Natural killer cell (primary cell): Measurements from ENCODE around the gene CGB5. TPM values are rescaled to one million over a fixed set of nuclear protein-coding genes. Genes with fewer than 3 reads are reported as not detected.
A peak's percentile ranks its signal among the peaks of the same experiment; 100 is the strongest.
"Not testable (repeated sequence)": the region's sequence is repeated elsewhere in the genome, so short reads cannot be mapped to it uniquely, and the experiment has no call there.

Experiments
- ATAC-seq, 3 donors: fragments of 150-1000 bp in 2 of 3; fragments of 200-7000 bp in 1 of 3; cut with Tn5 transposase; 1 replicate in 1 of 3; 2 replicates in 2 of 3; pipeline ENCODE4 v1.10.0; 2021; ENCODE audit warnings: mild to moderate bottlenecking in 2 of 3, moderate library complexity in 2 of 3
- DNase-seq, 2 donors: peaks; one replicate each; pipeline versions ENCODE4 v3.0.0 to v3.0.0-alpha.2; 2013 to 2021; ENCODE audit warnings: mixed read lengths in 1 of 2
- H3K27ac ChIP-seq: one replicate; pipeline ENCODE4 v1.5.1; 2013; ENCODE audit warnings: mild to moderate bottlenecking, low read length
- H3K27me3 ChIP-seq: one replicate; pipeline ENCODE4 v1.6.1; 2013; ENCODE audit warnings: low read length; ENCODE audit not compliant: control insufficient read depth, insufficient read depth
- H3K36me3 ChIP-seq: one replicate; pipeline ENCODE4 v1.6.1; 2013; ENCODE audit warnings: low read length; ENCODE audit not compliant: control insufficient read depth, insufficient read depth
- H3K4me1 ChIP-seq: one replicate; pipeline ENCODE4 v1.6.1; 2013; ENCODE audit warnings: low read length; ENCODE audit not compliant: control insufficient read depth, insufficient read depth
- H3K4me3 ChIP-seq: one replicate; pipeline ENCODE4 v1.5.1; 2013; ENCODE audit warnings: low read length
- H3K9me3 ChIP-seq: one replicate; pipeline ENCODE4 v1.6.1; 2013; ENCODE audit warnings: low read length; ENCODE audit not compliant: control insufficient read depth, insufficient read depth
- H3K27ac Mint-ChIP-seq, 2 donors: one replicate each; pipeline ENCODE4 v1.8.0; 2022; ENCODE audit warnings: mild to moderate bottlenecking in 2 of 2, mixed read lengths in 2 of 2, moderate library complexity in 1 of 2
- H3K27me3 Mint-ChIP-seq, 2 donors: one replicate each; pipeline ENCODE4 v1.8.0; 2022; ENCODE audit warnings: low read depth in 2 of 2, mixed read lengths in 2 of 2
- H3K36me3 Mint-ChIP-seq: one replicate; pipeline ENCODE4 v1.8.0; 2022; ENCODE audit warnings: mixed read lengths
- H3K4me1 Mint-ChIP-seq, 2 donors: one replicate each; pipeline ENCODE4 v1.8.0; 2022; ENCODE audit warnings: mixed read lengths in 2 of 2
- H3K4me3 Mint-ChIP-seq: one replicate; pipeline ENCODE4 v1.8.0; 2022; ENCODE audit warnings: mild to moderate bottlenecking, moderate library complexity, mixed read lengths
- H3K9me3 Mint-ChIP-seq, 2 donors: one replicate each; pipeline ENCODE4 v1.8.0; 2022; ENCODE audit warnings: mixed read lengths in 2 of 2
- WGBS: methylation state at CpG from one replicate; pipeline ENCODE4 v1.1.7; 2013; ENCODE audit warnings: missing lambda C conversion rate; ENCODE audit not compliant: insufficient coverage; 5-methylcytosine and 5-hydroxymethylcytosine counted together
- intact Hi-C: fragments of 100-400 bp; cut with micrococcal nuclease; formaldehyde crosslinking; loops from one replicate; pipeline ENCODE4 v1.14.2; 2022
- total RNA-seq, 4 donors: library from RNA; stranded (reverse); fragments of 120-200 nt in 1 of 4; gene quantifications; one replicate each; pipeline versions ENCODE4 v1.2.3 to v1.2.4, GENCODE V29; 2013 to 2022
- TF ChIP-seq, protein P1 (sequence below): fragments of 200-600 bp; IDR thresholded peaks from one replicate; pipeline ENCODE4 v1.8.0; 2022; ENCODE audit warnings: antibody characterized with exemption

Gene CGB5
- total RNA-seq, 3 donors from 2014 or later (not counting 1 experiment from before 2014, with no cell fraction given): not detected

GRCh38 chr19:49073514-49074378 lies 30.1 kb downstream of the CGB5 start:
- peaks cover 6% of the 10 kb centered on the region for H3K4me1 ChIP-seq
- WGBS: 75% methylated on average over 20 of the region's 23 CpGs
- H3K9me3 Mint-ChIP-seq: no peaks in the 10 kb centered on the region
- peaks cover 22% of the 10 kb centered on the region for H3K27me3 ChIP-seq
- TF ChIP-seq, protein P1, sequence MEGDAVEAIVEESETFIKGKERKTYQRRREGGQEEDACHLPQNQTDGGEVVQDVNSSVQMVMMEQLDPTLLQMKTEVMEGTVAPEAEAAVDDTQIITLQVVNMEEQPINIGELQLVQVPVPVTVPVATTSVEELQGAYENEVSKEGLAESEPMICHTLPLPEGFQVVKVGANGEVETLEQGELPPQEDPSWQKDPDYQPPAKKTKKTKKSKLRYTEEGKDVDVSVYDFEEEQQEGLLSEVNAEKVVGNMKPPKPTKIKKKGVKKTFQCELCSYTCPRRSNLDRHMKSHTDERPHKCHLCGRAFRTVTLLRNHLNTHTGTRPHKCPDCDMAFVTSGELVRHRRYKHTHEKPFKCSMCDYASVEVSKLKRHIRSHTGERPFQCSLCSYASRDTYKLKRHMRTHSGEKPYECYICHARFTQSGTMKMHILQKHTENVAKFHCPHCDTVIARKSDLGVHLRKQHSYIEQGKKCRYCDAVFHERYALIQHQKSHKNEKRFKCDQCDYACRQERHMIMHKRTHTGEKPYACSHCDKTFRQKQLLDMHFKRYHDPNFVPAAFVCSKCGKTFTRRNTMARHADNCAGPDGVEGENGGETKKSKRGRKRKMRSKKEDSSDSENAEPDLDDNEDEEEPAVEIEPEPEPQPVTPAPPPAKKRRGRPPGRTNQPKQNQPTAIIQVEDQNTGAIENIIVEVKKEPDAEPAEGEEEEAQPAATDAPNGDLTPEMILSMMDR: no peak
- peaks cover 8 to 17% of the 10 kb centered on the region in 2 donors for H3K4me1 Mint-ChIP-seq
- no peak overlapping the region for H3K27ac Mint-ChIP-seq
- no peak overlapping the region for H3K27ac ChIP-seq
- peaks cover 45 to 53% of the 10 kb centered on the region in 2 donors for H3K27me3 Mint-ChIP-seq
- H3K9me3 ChIP-seq: no peaks in the 10 kb centered on the region
- H3K4me3 Mint-ChIP-seq: peak overlapping the region; percentile 32
- H3K4me3 ChIP-seq: no peak overlapping the region
- H3K36me3 ChIP-seq: no peaks in the 10 kb centered on the region
- H3K36me3 Mint-ChIP-seq: no peaks in the 10 kb centered on the region
- peak in 1 of 2 donors; percentile 36 for DNase-seq
- no peak for ATAC-seq
- intact Hi-C loops: no loop called here

DNA sequence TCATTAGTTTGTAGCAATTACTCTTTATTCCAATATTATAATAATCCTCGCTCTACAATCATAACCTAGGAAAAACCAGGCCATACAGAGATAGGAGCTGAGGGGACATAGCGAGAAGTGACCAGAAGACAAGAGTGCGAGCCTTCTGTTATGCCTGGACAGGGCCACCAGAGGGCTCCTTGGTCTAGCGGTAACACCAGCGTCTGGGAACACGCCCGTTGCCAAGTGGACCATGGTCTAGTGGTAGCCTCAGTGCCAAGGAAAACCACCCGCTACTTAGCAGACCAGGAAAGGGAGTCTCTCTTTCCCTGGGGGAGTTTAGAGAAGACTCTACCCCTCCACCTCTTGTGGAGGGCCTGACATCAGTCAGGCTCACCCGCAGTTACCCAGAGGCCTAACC lies 31.2 kb downstream of the CGB5 start:
- DNase-seq, H3K36me3 ChIP-seq, intact Hi-C loops, H3K9me3 ChIP-seq, H3K4me3 ChIP-seq, ATAC-seq, H3K4me1 ChIP-seq, H3K36me3 Mint-ChIP-seq, H3K27ac Mint-ChIP-seq, H3K4me3 Mint-ChIP-seq, H3K9me3 Mint-ChIP-seq, H3K27ac ChIP-seq: not testable (repeated sequence)
- Mint-ChIP-seq H3K4me1 (peaks cover 8 to 17% of the 10 kb centered on the region in 2 donors), H3K27me3 (peaks cover 34 to 44% of the 10 kb centered on the region in 2 donors)
- peaks cover 22% of the 10 kb centered on the region for H3K27me3 ChIP-seq
- WGBS: 24% methylated on average over 6 of the region's 9 CpGs
- TF ChIP-seq, protein P1: peak; percentile 23

- H3K4me3 Mint-ChIP-seq: no peak overlapping the region
- 97% methylated on average over 3 of the region's 4 CpGs for WGBS
- Histone ChIP-seq H3K4me3 (no peak overlapping the region), H3K4me1 (peaks cover 7% of the 10 kb centered on the region), H3K27ac (no peak overlapping the region), H3K36me3 (no peaks in the 10 kb centered on the region), H3K27me3 (no peaks in the 10 kb centered on the region), H3K9me3 (no peaks in the 10 kb centered on the region)
- no peaks in the 10 kb centered on the region for H3K9me3 Mint-ChIP-seq
- no peaks in the 10 kb centered on the region for H3K36me3 Mint-ChIP-seq
- peaks cover 7 to 10% of the 10 kb centered on the region in 2 donors for H3K27me3 Mint-ChIP-seq
- TF ChIP-seq, protein P1: no peak
- no peak for ATAC-seq
- H3K4me1 Mint-ChIP-seq: peaks cover 8% of the 10 kb centered on the region in 2 donors
- intact Hi-C loops: no loop called here
- DNase-seq: no peak
- H3K27ac Mint-ChIP-seq: no peak overlapping the region
Measured at GRCh38 chr19:49080392-49080791, 36.7 kb downstream of the CGB5 start.
